Measurements from ENCODE around the gene ENTREP3.
"Not testable (repeated sequence)": the region's sequence is repeated elsewhere in the genome, so short reads cannot be mapped to it uniquely, and the experiment has no call there.

- not testable (repeated sequence) for TF ChIP-seq CTCF (IDR thresholded peaks at IDR 0.05; ENCODE audit: low read depth, low read length); EZH2phosphoT487 (IDR thresholded peaks at IDR 0.05; ENCODE audit: low read depth)
Measured at GRCh38 chr1:155231302-155231701, 24.0 kb downstream of the ENTREP3 start.
